Activated CD8-positive, alpha-beta T cell treated with anti-CD3 and anti-CD28 coated beads for 36 hours (primary cell): Measurements from ENCODE around the gene DHX16. TPM values are rescaled to one million over a fixed set of nuclear protein-coding genes. Genes with fewer than 3 reads are reported as not detected.
A peak's percentile ranks its signal among the peaks of the same experiment; 100 is the strongest.
"Not testable (repeated sequence)": the region's sequence is repeated elsewhere in the genome, so short reads cannot be mapped to it uniquely, and the experiment has no call there.

Experiments used
- ATAC-seq: fragments of 200-7000 bp; cut with Tn5 transposase; one replicate; pipeline ENCODE4 v1.10.0; 2021; ENCODE audit warnings: mild to moderate bottlenecking, moderate library complexity
- CTCF ChIA-PET: fragments of 350-600 bp; sonication (Branson Sonifier 250); formaldehyde crosslinking; loops from one replicate; lab custom pipeline; 2021; ENCODE audit warnings: antibody characterized with exemption; lab: Charles Lee
- POLR2A ChIA-PET: fragments of 350-600 bp; sonication (Branson Sonifier 250); formaldehyde crosslinking; loops from one replicate; lab custom pipeline; 2021; ENCODE audit warnings: antibody characterized with exemption; lab: Charles Lee
- DNase-seq: peaks from one replicate; pipeline ENCODE4 v3.0.0-alpha.2; 2020
- H3K27ac Mint-ChIP-seq: one replicate; pipeline ENCODE4 v1.8.0; 2021; ENCODE audit warnings: mild to moderate bottlenecking, mixed read lengths
- H3K27me3 Mint-ChIP-seq: one replicate; pipeline ENCODE4 v1.8.0; 2021; ENCODE audit warnings: mixed read lengths
- H3K36me3 Mint-ChIP-seq: one replicate; pipeline ENCODE4 v1.8.0; 2021; ENCODE audit warnings: low read depth, mixed read lengths
- H3K4me1 Mint-ChIP-seq: one replicate; pipeline ENCODE4 v1.8.0; 2021; ENCODE audit warnings: low read depth, mixed read lengths
- H3K4me3 Mint-ChIP-seq: one replicate; pipeline ENCODE4 v1.8.0; 2021; ENCODE audit warnings: mild to moderate bottlenecking, moderate library complexity, mixed read lengths
- H3K9me3 Mint-ChIP-seq: one replicate; pipeline ENCODE4 v1.8.0; 2021; ENCODE audit warnings: mixed read lengths
- intact Hi-C: fragments of 100-400 bp; cut with micrococcal nuclease; formaldehyde crosslinking; loops from one replicate; pipeline ENCODE4 v1.10.0; 2022
- total RNA-seq, 2 experiments: library from RNA; stranded (reverse); gene quantifications; one replicate each; pipeline ENCODE4 v1.2.3, GENCODE V29; 2021
- TF ChIP-seq, protein P1 (sequence below): fragments of 200-600 bp; IDR thresholded peaks from one replicate; pipeline ENCODE4 v1.8.0; 2022; ENCODE audit warnings: antibody characterized with exemption, mild to moderate bottlenecking

DHX16 gene
- 10 to 100 TPM; 31.1 to 31.3 TPM for total RNA-seq

DNA sequence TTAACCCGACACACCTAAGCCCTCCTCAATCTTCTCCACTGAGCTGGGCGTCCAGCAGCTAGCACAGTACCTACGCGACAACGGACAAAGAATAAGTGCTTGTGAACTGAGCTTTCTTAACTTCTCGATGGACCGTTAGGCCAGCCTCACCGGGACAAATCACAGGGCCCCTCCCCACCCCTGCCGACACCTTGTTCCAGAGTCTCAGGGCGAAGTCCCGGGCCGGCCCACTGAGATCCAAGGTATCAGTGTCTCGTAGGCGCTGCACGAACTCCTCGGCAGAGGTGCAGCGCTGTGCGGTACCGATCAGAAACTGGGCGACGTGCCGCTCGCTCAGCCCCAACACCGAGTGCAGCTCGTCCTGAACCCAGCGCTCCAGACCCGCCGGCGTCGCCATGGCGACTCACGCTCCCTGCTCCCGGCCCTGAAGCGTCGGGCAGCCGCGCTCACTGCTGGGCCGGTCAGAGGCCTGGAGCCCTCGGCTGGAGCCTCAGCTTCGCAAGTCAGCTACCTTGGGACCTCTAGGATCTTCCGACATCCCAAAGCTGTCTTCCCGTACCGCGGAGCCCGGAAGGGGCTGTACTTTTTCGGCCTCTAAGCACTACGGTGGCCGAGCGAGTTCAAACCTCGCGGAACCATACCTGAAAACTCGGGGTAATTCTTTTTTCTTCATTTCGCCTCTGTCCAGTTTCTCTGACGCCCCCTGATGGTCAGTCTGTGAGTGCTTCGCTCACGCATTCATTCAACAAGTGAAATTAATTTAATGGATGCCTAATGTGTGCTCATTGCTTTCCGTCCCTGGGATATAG is at the start of gene DHX16:
Gene DHX16 (minus strand): TSS at position 562 of the 809 bp plus-strand sequence. CDS start 165 bp downstream, at position 397.
- ATAC-seq (peak; percentile 83), DNase-seq (peak; percentile 95)
- TF ChIP-seq, protein P1, sequence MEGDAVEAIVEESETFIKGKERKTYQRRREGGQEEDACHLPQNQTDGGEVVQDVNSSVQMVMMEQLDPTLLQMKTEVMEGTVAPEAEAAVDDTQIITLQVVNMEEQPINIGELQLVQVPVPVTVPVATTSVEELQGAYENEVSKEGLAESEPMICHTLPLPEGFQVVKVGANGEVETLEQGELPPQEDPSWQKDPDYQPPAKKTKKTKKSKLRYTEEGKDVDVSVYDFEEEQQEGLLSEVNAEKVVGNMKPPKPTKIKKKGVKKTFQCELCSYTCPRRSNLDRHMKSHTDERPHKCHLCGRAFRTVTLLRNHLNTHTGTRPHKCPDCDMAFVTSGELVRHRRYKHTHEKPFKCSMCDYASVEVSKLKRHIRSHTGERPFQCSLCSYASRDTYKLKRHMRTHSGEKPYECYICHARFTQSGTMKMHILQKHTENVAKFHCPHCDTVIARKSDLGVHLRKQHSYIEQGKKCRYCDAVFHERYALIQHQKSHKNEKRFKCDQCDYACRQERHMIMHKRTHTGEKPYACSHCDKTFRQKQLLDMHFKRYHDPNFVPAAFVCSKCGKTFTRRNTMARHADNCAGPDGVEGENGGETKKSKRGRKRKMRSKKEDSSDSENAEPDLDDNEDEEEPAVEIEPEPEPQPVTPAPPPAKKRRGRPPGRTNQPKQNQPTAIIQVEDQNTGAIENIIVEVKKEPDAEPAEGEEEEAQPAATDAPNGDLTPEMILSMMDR, result peak; percentile 70
- H3K27ac Mint-ChIP-seq, result peak within 1 kb of the TSS; percentile 85
- ChIA-PET POLR2A (interaction anchor here (0.7 to 15.7 kb wide), 13 partner anchors 8 to 407 kb away, joined by 3 to 500 read pairs (median 4); partner anchors contain the start of genes MDC1, MRPS18B, PPP1R10 and TUBB), CTCF (interaction anchor here (0.7 to 18.6 kb wide), 15 partner anchors 10 to 414 kb away, joined by 3 to 704 read pairs (median 4); partner anchors contain the start of genes ATAT1, MDC1 and TUBB)
- H3K9me3 Mint-ChIP-seq, result no peaks in the 10 kb centered on the region
- H3K27me3 Mint-ChIP-seq, result no peaks in the 10 kb centered on the region
- peaks cover 26% of the 10 kb centered on the region for H3K4me1 Mint-ChIP-seq
- peaks cover 33% of the 10 kb centered on the region for H3K36me3 Mint-ChIP-seq
- peak within 1 kb of the TSS; percentile 74 for H3K4me3 Mint-ChIP-seq
- intact Hi-C loops, result no loop called here

DNA sequence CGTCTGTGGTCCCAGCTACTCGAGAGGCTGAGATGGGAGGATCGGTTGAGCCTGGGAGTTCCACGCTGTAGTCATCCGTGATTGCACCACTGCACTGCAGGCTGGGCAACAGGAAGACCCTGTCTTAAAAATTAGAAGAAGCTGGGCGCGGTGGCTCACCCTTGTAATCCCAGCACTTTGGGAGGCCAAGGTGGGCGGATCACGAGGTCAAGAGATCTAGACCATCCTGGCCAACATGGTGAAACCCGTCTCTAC is 49.1 kb upstream of the DHX16 start:
- ChIA-PET CTCF (interaction anchor here (0.7 to 25.8 kb wide), 24 partner anchors 8 to 365 kb away, joined by 3 to 704 read pairs (median 4); partner anchors contain the start of genes DHX16, MRPS18B, NRM and PPP1R10), POLR2A (interaction anchor here (0.8 to 22.1 kb wide), 21 partner anchors 10 to 357 kb away, joined by 3 to 500 read pairs (median 4); partner anchors contain the start of genes DDR1, DHX16, FLOT1 and IER3)
- ATAC-seq, intact Hi-C loops, DNase-seq, H3K27me3 Mint-ChIP-seq, H3K9me3 Mint-ChIP-seq: not testable (repeated sequence)
- Mint-ChIP-seq H3K27ac (peak overlapping the region; percentile 100), H3K4me3 (peak overlapping the region; percentile 80), H3K4me1 (peaks cover 44% of the 10 kb centered on the region), H3K36me3 (peaks cover 65% of the 10 kb centered on the region)

DNA sequence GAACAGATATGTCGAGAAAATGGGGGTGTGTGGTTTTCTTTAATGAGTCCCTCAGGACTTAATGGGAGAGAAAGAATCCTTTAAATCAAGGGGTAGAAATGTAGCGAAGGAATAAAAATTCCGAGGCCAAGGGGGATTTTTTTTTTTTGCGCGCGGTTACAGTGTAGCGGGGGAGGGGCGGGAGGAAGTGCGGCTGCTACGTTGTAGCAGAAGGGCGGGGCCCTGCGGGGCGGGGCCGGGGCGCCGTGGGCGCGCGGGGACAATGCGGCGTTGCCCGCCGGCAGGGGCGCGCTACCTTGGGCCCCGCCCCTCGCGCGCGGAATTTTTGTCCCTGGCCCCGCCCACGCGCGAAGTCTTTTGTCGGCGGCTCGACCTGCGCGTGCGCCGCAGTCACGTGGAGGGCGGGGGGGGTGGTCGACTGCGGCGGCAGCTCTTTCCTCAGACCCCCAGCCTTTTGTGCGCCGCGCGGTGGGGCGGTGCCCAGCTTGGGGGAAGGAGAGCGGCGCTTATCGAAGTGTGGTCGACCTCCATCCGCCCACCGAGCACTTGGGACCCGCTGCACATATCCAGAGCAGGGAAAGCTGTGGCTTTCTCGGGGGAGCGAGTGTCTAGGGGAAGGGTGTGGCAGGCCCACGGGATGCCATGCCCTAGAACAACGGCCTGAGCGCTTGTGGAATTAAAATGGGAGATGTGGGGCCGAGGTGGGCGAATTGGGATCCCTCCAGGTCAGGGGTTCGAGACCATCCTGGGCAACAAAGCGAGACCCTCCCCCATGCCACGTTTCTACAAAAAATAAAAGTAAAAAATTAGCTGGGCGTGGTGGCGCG is 48.6 kb upstream of the DHX16 start:
- CTCF ChIA-PET, result interaction anchor here (1.1 to 25.8 kb wide), 16 partner anchors 9 to 366 kb away, joined by 3 to 704 read pairs (median 6); partner anchors contain the start of genes DHX16, MRPS18B, NRM and PPP1R10
- ATAC-seq (peak; percentile 25), DNase-seq (peak; percentile 96)
- Mint-ChIP-seq H3K4me3 (peak overlapping the region; percentile 80), H3K36me3 (peaks cover 67% of the 10 kb centered on the region), H3K9me3 (no peaks in the 10 kb centered on the region), H3K27me3 (no peaks in the 10 kb centered on the region), H3K4me1 (peaks cover 46% of the 10 kb centered on the region), H3K27ac (peak overlapping the region; percentile 100)
- TF ChIP-seq, protein P1, result no peak
- intact Hi-C loops, result loop anchor here (2.0 kb wide), 1 partner anchor 105 kb away; the partner anchor contains the start of genes MRPS18B and PPP1R10
- POLR2A ChIA-PET, result interaction anchor here (0.7 to 22.1 kb wide), 22 partner anchors 9 to 358 kb away, joined by 3 to 500 read pairs (median 4); partner anchors contain the start of genes DDR1, DHX16, FLOT1 and GNL1

DNA sequence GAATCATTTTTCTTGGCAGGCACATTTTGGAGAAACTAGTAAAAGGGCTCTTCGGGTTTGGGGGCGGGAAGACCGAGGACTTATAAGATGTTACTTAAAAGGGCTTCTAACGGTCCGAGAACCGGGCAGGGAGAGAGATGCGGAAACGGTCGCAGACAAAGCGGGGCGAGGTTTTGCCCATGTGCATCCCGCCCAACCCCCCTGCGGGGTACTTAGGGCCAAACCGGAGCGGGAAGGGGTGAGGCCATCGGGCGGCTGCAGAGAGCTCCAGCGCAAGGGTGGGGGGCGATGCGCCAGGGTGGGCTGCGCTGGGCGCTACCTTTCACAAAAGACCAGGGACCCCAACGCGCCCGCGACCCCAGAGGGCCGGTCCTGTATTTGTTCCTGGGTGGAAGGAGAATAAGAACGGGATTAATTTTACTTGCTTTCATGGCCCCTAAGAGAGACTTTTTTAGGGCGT is 48.0 kb upstream of the DHX16 start:
- Mint-ChIP-seq H3K27ac (peak overlapping the region; percentile 100), H3K4me1 (peaks cover 49% of the 10 kb centered on the region), H3K9me3 (no peaks in the 10 kb centered on the region), H3K36me3 (peaks cover 69% of the 10 kb centered on the region), H3K4me3 (peak overlapping the region; percentile 80), H3K27me3 (no peaks in the 10 kb centered on the region)
- peak; percentile 83 for DNase-seq
- ChIA-PET CTCF (interaction anchor here (1.6 to 25.8 kb wide), 5 partner anchors 10 to 106 kb away, joined by 6 to 704 read pairs (median 54); partner anchors contain the start of genes DHX16 and NRM), POLR2A (interaction anchor here (0.6 to 22.1 kb wide), 11 partner anchors 13 to 164 kb away, joined by 3 to 500 read pairs (median 14); partner anchors contain the start of genes DDR1, DHX16, GNL1 and IER3)
- intact Hi-C loops, result loop anchor here (2.0 kb wide), 1 partner anchor 104 kb away; the partner anchor contains the start of genes MRPS18B and PPP1R10
- TF ChIP-seq, protein P1, result no peak
- ATAC-seq, result no peak
